ENCODE results near the gene VWA3B.
"Not testable (repeated sequence)": the region's sequence is repeated elsewhere in the genome, so short reads cannot be mapped to it uniquely, and the experiment has no call there.

VWA3B gene

GRCh38 chr2:98086491-98087446 is at the start of gene VWA3B:
VWA3B (plus strand) TSS chr2:98087167; CDS start chr2:98093093, 5,926 bp downstream.
- DNase-seq (ENCODE audit: low read depth), result peak; percentile 25
- no peak for TF ChIP-seq CTCF (conservative IDR thresholded peaks at IDR 0.05; ENCODE audit: control insufficient read depth, insufficient read depth, low read depth, low read length)
- H3K4me3 ChIP-seq (ENCODE audit: control insufficient read depth, low read depth, low read length), result peak within 1 kb of the TSS; percentile 51

GRCh38 chr2:98037206-98037605 is 49.8 kb upstream of the VWA3B start:
- DNase-seq (ENCODE audit: low read depth), result no peak
- no peak for TF ChIP-seq CTCF (conservative IDR thresholded peaks at IDR 0.05; ENCODE audit: control insufficient read depth, insufficient read depth, low read depth, low read length)
- no peak overlapping the region for H3K4me3 ChIP-seq (ENCODE audit: control insufficient read depth, low read depth, low read length)

- TF ChIP-seq CTCF (conservative IDR thresholded peaks at IDR 0.05; ENCODE audit: control insufficient read depth, insufficient read depth, low read depth, low read length), result no peak
- H3K4me3 ChIP-seq (ENCODE audit: control insufficient read depth, low read depth, low read length), result no peak overlapping the region
- no peak for DNase-seq (ENCODE audit: low read depth)
Observed at GRCh38 chr2:98037666-98038336, 49.2 kb upstream of the VWA3B start.

GRCh38 chr2:98039085-98039756 is 47.7 kb upstream of the VWA3B start:
- no peak for DNase-seq (ENCODE audit: low read depth)
- no peak for TF ChIP-seq CTCF (conservative IDR thresholded peaks at IDR 0.05; ENCODE audit: control insufficient read depth, insufficient read depth, low read depth, low read length)
- H3K4me3 ChIP-seq (ENCODE audit: control insufficient read depth, low read depth, low read length), result no peak overlapping the region

GRCh38 chr2:98040331-98040939 is 46.5 kb upstream of the VWA3B start:
- no peak for TF ChIP-seq CTCF (conservative IDR thresholded peaks at IDR 0.05; ENCODE audit: control insufficient read depth, insufficient read depth, low read depth, low read length)
- DNase-seq (ENCODE audit: low read depth), result no peak
- no peak overlapping the region for H3K4me3 ChIP-seq (ENCODE audit: control insufficient read depth, low read depth, low read length)

- no peak overlapping the region for H3K4me3 ChIP-seq (ENCODE audit: control insufficient read depth, low read depth, low read length)
- TF ChIP-seq CTCF (conservative IDR thresholded peaks at IDR 0.05; ENCODE audit: control insufficient read depth, insufficient read depth, low read depth, low read length), result no peak
- DNase-seq (ENCODE audit: low read depth), result no peak
Observed at GRCh38 chr2:98043101-98043500, 43.9 kb upstream of the VWA3B start.

- H3K4me3 ChIP-seq (ENCODE audit: control insufficient read depth, low read depth, low read length); DNase-seq (ENCODE audit: low read depth): not testable (repeated sequence)
Observed at GRCh38 chr2:98044730-98045129, 42.2 kb upstream of the VWA3B start.
